ENCODE measurements around the gene RAB39A.

Gene RAB39A

DNA sequence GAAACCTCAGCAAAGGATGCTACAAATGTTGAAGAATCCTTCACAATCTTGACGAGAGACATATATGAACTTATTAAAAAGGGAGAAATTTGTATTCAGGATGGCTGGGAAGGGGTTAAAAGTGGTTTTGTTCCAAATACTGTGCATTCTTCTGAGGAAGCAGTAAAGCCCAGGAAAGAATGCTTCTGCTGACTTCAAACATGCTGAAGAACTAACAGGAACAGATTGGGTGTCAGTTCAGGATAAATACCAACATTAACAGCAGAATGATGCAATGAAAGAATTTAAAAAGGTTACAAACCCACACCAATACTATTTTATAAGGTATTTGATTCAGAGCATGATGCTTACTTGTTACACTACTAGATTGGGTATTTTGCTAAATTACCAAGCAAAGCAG is 33.9 kb downstream of the RAB39A start:
- no peak for DNase-seq (ENCODE audit: low read depth in 2 of 2)

DNA sequence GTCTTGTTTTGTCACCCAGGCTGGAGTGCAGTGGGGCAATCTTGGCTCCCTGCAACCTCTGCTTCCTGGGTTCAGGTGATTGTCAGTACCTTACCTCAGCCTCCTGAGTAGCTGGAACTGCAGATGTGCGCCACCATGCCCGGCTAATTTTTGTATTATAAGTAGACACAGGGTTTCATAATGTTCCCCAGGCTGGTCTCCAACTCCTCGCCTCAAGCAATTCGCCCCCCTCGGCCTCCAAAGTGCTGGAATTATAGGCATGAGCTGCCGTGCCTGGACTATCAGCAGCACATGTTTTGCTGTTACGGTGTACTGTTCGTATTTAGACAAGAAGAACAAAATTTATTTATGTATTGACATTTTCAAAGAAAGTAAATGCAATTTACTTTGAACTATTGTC is 34.8 kb downstream of the RAB39A start:
- no peak for DNase-seq (ENCODE audit: low read depth in 2 of 2)

DNA sequence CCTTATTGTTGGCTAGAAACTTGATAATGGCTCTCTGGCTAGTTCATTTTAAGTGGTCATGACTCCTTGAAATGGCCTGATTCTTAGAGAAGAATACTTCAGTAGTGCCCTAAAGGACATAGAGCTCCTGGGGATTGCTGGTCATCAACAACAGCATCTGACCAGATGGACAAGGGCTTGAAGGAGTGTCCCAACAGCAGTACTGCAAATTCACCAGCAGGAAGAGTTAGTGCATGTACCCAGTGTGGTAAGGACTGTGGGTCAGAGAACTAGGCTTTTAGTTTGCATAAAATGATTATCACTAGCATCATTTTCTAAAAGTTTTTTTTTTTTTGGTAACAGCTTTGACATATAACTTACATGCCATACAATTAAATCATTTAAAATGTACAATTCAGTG is 41.0 kb downstream of the RAB39A start:
- DNase-seq (ENCODE audit: low read depth in 2 of 2), result no peak

DNA sequence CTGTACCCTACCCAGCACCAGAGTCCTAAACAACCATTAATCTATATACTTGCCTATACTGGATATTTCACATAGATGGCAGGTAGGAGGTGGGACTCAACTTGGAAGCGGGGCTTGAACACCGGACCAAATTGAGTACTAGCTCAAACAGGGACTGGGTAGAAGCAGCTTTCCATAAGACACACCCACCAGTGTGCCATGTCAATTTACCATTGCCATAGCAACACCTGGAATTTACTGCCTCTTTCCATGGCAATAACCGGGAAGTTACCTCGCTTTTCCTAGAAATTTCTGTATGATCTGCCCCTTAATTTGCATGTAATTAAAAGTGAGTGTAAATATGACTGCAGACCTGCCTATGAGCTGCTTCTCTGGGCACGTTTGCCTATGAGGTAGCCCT is 41.8 kb downstream of the RAB39A start:
- DNase-seq (ENCODE audit: low read depth in 2 of 2), result no peak

DNA sequence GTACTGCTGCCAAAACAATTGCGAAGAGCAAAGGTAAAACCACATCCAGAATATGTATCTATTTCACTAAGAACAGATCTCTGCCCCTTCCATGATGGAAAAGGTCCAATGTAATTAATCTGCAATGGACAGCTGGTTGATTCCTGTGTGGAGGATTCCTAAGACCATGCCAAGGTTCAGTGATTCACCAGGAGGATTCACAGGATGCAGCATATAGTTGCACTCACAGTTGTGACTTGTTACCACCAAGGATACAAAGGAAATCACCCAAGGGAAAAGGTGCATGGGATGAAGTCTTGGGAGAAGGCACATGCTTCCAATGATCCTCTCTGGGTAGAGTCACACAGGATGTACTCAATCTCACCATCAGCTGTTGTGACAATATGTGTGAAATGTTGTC is 45.4 kb downstream of the RAB39A start:
- DNase-seq (ENCODE audit: low read depth in 2 of 2), result no peak

DNA sequence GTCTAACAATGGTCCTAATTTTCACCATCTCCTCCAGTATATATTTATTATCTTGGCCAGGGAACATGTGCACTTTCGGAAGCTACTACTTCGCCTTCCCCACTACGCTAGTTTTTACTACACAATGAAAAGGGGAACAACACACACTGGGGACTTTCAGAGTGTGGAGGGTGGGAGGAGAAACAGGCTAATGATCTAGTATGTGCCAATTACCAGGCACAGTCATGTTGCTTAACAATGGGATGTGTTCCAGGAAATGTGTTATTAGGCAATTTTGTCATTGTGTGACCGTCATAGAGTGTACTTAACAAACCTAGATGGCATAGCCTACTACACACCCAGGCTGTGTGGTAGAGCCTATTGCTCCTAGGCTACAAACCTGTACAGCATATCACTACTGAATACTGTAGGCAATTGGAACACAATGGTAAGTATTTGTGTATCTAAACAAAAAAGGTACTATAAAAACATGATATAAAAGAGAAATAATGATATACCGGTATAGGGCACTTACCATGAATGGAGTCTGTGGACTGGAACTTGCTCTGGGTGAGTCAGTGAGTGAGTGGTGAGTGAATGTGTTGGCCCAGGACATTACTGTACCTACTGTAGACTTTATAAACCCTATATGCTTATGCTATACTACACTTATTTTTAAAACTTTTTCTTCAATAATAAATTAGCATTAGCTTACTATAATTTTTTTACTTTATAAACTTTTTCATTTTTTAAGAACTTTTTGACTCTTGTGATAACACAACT is 60.3 kb downstream of the RAB39A start:
- DNase-seq (ENCODE audit: low read depth in 2 of 2), result no peak

DNA sequence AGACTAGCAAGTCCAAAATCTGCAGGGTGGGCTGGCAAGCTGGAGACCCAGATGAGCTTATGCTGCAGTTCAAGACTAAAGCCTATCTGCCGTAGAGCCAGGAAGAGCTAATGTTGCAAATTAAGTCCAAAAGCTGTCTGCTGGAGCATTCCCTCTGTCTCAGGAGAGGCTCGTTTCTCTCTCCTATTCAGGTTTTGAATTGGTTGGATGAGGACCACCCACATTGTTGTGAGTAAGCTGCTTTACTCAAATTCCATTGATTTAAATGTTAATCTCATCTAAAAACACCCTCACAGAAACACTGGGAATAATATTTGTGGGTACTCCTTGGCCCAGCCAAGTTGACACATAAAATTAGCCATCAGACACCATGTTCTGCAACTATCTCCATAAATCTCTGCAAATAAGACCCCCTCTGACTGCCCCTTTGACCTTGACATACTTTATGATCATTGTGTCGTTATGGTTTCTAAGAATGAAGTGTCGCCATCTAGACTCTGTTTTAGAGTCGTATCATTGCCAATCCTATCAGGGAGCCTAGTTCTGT is 63.7 kb downstream of the RAB39A start:
- no peak for DNase-seq (ENCODE audit: low read depth in 2 of 2)

DNA sequence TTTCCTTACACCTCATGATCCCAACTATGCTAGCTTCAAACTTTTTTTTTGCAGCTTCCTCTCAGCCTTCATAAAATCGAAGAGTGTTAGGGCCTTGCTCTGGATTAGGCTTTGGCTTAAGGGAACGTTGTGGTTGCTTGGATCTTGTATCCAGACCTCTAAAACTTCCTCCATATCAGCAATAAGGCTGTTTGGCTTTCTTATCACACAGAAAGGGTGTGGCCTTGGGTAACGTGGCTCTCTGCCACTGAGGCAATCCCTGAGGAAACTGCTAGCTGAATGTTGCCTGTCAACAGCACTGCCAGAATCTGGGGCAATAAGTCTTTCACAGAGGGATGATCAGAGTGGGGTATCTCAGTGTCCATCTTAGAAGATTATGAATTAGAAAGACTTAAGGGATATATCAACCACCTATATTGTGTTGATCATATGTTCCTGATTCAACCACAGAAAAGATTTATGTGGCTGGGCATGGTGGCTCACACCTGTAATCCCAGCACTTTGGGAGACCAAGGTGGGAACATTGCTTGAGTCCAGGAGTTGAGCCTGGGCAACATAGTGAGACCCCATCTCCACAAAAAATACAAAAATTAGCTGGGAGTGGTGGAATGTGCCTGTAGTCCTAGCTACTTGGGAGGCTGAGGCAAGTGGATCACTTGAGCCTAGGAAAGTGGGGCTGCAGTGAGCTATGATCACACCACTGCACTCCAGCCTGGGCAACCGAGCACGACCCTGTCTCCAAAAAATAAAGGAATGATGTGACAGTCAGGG is 67.9 kb downstream of the RAB39A start:
- DNase-seq (ENCODE audit: low read depth in 2 of 2), result no peak

DNA sequence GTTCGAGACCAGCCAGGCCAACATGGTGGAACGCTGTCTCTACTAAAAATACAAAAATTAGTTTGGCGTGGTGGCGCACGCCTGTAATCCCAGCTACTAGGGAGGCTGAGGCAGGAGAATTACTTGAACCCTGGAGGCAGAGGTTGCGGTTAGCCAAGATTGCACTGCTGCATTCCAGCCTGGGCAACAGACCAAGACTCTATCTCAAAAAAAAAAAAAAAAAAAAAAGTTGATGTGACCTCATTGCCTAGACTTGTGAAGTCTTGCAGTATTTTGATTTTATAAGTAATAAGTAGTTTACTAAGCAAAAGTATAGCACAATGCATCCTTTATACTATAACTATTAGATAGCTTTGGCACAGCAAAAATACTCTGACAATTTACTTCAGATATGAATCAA is 70.5 kb downstream of the RAB39A start:
- no peak for DNase-seq (ENCODE audit: low read depth in 2 of 2)

DNA sequence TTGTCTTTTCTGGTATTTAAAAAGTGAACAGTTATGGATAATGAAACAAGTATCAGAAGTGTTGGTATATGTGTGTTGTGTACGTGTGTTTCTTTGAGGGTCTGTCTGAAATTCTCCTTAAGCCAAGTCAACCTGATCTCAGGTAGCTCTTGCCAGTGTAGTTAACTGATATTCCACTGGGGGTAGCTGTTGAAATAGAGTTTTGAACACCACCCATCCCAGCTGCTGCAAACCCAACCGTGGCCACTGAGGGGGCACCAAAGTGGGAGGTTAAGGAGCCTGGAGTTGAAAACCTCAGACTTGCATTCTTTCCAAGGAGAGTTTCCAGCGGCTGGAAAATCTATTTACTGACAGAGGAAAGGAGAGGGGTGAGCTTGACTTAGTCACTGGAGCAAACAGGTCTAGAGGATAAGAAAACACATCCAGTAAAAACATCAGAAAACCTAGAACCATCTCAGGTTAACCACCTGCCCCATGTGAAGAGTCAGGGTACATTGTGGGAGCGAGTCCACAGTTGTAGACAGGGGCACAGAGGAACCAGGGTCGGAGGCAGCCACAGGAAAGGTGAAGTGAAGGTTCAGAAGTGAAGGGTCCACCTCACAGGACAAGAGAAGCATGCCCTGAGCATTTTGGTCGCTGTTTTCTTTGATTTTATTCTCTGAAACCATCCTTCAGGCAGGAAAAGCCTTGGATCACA is 71.7 kb downstream of the RAB39A start:
- no peak for DNase-seq (ENCODE audit: low read depth in 2 of 2)

DNA sequence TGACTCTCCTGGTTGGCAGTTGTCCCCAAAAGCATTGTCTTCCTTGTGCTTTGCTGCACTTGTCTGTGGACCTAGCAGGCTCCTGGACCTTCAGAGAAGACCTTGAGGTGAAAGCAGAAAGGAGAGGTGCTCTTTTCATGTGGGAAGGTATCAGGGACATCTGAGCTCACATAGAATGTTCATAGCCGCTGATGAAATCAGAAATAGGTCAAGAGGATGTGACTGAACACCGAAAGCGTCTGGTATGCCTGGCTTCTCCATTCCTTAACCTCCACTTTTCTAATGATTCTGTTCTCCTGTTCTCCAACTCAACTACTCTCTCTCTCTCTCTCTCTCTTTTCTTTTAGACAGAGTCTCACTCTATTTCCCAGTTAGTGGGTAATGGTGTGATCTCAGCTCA is 74.2 kb downstream of the RAB39A start:
- no peak for DNase-seq (ENCODE audit: low read depth in 2 of 2)

DNA sequence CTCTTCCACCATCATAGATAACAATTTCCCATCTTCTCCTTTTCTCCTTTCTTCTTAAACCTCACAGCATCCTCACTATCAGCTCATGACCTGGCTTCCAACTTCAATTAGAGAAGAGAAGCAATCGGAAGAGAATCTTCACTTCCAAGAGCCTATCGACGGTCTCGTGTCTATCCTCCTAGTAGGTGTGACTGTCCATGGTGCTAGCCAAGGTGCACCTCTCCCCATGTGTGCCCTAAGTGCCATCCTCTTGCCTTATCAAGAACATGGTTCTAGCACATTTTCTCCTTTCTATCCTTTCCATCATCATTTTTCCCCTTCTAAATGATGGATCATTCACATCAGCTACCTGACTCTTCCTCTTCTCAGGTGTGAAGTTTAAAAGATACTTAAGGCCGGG is 75.4 kb downstream of the RAB39A start:
- DNase-seq (ENCODE audit: low read depth in 2 of 2), result no peak

DNA sequence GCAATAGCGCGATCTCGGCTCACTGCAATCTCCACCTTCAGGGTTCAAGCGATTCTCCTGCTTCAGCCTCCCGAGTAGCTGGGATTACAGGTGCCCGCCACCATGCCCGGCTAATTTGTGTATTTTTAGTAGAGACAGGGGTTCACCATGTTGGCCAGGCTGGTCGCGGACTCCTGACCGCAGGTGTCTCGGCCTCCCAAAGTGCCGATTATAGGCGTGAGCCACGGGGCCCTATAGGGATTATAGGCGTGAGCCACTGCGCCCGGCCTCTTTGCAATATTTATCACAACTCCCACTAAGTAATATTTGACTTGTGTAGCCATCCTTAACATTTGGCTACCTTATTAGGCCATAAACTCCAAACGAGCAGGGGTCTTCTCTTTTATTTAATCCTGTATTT is 79.6 kb downstream of the RAB39A start:
- no peak for DNase-seq (ENCODE audit: low read depth in 2 of 2)

DNA sequence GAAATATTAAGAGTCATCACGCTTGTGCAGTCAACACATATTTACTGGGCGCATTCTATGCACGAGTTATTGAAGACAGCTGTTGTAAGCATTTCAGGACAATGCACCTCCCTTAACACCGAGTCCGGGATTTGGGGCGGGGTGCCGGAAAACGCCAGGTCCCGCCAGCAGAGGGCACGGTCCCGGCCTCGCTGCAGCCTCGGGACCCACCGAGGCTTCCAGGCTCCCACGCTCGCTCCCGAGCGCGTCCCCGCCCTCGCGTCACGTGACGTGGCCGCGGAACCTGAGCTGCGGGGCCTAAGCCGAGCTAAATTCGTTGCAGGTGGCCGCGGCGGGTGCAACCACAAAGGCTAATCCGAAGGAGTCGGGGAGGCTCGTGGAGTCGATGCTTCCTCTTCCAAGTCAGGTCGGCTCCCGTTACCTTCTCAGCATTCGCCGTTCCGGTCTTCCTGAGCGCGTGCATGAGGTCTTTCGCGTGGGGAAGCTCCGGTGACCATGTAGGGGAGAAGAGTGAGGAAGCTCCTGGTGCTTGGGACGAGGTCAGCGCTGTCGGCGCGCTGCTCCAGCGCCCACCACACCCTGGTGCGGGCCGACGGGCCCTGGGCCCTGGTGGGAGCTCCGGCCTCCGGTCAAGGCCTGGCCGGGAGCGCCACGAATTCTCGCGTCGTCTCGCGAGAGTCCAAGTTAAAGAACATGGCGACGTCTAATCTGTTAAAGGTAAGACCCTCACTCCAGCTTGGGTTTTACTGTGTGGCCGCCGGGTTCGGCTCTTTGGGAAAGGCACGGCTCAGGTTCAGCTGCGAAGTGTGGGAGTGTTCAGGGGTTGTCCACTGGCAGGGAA is 80.6 kb downstream of the RAB39A start, which contains the start of gene CUL5:
TSS of gene CUL5 (plus strand) at position 243 of the 841 bp plus-strand sequence. CDS start at position 694, 451 bp downstream.
- peak; percentile 79 to 86 for DNase-seq (ENCODE audit: low read depth in 2 of 2)

DNA sequence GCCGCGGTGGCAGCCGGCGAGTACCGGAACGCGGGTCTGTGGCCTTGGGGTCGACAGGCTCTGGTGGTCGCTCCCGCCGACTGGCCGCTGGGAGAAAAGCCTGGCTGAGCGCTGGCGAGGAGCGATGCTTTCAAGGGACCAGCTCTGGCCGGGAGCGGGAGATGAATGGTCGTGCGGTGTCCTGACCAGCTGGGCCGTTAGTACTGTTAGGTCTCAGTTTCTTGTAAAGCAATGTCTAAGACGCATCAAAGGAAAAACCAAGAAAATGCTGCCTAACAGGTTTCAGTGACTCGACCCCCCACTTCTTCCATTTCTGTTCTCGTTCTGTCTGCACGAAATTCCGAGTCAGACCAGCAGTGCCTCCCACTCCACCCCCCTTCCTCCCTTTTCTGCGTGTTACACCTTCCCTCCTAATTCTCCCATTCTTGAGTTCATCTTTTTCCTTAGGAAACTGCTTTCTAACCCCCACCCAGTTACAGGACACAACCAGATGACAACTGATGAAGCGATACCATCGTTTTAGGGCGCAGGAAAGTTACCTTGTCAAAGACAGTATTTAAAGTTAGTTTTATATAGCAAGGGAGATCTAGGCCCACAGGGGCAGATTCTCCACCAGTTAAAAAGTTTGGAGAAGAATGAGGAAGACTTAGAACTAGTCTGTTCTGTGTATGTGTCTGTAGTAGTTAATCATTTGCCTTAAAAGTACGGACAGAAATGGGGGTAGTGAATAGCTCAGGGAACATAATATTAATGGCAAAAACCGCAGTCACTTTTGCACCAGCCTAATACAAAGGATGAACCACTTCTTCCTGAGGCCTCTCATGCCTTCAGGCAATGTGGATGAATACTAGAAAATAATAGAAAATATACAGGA is 81.5 kb downstream of the RAB39A start:
- no peak for DNase-seq (ENCODE audit: low read depth in 2 of 2)

DNA sequence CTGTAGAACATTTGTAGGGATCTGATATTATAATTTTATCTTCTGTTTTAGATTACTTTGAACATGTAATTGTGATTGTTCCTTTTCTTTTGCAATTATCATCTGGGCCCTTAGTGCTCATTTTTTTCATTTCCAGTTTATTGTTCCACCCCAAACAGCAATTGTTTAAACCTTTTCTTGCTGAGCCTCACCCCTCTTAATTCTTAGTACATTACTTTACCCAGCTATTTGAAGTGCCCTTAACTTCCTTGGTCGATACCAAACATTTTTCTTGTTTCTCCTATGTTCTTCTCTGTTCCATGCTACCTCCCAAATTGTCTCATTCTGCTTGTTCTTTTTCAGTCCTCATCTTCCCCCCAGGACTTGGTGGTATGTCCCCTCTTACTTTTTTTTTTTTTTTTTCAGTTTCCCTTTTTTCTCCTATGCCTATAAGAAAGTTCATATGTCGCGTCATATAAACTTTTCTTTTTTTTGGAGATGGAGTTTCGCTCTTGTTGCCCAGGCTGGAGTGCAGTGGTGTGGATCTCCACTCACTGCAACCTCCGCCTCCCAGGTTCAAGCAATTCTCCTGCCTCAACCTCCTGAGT is 84.0 kb downstream of the RAB39A start:
- DNase-seq (ENCODE audit: low read depth in 2 of 2), result no peak

Data from fibroblast of skin of left biceps (primary cell).